GM12872 (cell line): Measurements from ENCODE around the gene CYTH1.

Source experiments
- TF ChIP-seq, protein P1 (sequence below): IDR thresholded peaks from 3 replicates; pipeline ENCODE4 v1.5.1; 2011; ENCODE audit warnings: low read depth, mild to moderate bottlenecking, low read length, moderate library complexity; ENCODE audit not compliant: insufficient read depth

CYTH1 gene

GRCh38 chr17:78689029-78689428, 93.0 kb downstream of the CYTH1 start:
- TF ChIP-seq, protein P1, sequence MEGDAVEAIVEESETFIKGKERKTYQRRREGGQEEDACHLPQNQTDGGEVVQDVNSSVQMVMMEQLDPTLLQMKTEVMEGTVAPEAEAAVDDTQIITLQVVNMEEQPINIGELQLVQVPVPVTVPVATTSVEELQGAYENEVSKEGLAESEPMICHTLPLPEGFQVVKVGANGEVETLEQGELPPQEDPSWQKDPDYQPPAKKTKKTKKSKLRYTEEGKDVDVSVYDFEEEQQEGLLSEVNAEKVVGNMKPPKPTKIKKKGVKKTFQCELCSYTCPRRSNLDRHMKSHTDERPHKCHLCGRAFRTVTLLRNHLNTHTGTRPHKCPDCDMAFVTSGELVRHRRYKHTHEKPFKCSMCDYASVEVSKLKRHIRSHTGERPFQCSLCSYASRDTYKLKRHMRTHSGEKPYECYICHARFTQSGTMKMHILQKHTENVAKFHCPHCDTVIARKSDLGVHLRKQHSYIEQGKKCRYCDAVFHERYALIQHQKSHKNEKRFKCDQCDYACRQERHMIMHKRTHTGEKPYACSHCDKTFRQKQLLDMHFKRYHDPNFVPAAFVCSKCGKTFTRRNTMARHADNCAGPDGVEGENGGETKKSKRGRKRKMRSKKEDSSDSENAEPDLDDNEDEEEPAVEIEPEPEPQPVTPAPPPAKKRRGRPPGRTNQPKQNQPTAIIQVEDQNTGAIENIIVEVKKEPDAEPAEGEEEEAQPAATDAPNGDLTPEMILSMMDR: peak; percentile 51; the same call in 2 of the 3 replicates

GRCh38 chr17:78687944-78688343, 94.1 kb downstream of the CYTH1 start:
- TF ChIP-seq, protein P1: no peak

- TF ChIP-seq, protein P1: no peak
Observed at GRCh38 chr17:78687125-78687524, 94.9 kb downstream of the CYTH1 start.

DNA sequence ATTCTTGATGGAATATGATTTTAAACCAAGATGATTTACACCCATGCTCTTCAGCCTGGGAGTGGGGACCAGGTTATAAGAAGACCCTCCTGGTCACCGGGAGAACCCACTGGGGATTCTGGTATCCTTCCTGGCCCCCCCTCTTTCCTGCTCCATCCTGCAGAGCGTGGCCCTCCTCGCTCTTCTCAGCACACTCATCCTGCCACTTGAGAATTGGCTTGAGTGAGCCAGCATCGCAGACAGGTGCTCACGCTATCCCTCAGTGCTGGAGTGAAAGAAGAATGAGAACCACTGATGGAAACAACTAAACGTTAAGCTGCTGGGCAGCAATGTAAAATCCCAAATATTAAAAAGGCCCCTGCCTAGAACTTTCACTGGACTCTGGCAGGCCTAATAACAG, 98.0 kb downstream of the CYTH1 start:
- TF ChIP-seq, protein P1: no peak

DNA sequence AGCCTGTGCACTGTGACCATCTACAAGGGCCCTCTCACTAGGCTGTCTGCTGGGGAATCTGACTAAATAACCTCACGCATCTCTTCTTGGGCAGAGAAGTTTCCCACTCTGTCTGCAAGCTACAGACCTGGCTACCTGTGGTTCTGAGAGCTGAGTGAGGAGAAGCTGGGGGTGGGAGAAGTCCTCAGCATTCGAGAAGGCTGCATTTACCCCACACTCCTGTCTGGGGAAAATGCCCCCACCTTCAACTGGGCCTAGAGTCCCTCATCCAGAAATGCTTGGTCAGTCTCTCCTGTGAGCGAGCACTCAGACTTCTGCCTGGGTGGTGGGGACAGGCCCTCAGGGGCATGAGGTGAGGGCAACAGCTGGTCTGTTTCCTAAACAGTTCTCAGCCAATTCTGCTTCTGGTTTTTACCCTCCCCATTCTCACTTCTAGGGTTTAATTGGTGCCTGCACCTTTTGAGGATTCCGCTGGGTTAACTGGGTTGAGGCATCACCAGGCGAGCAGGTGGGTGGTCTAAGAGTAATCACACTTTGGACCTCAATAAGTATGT, 98.6 kb downstream of the CYTH1 start:
- TF ChIP-seq, protein P1: no peak

GRCh38 chr17:78682363-78682762, 99.7 kb downstream of the CYTH1 start:
- TF ChIP-seq, protein P1: no peak

DNA sequence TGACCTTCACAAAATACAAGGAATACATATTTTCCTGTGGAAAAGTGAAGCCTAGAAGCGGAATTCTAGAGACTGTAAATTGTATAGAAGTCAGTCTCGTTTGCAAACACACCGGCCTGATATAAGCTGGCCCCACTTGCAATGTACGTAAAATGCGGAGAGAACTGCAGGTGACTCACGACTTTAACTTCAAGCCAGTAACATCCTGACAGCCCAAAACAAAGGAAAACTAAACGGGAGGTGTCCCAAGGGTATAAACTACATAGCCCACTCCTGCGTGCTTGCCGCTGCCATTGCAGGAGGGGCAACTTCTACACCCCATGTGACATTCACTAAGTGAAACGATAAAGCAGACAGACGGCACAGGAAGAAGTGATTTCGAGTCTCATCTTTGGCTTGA, 101.6 kb downstream of the CYTH1 start:
- TF ChIP-seq, protein P1: no peak
